Hepatocyte (in vitro differentiated cells): ENCODE data around the gene ACAN. TPM values are rescaled to one million over a fixed set of nuclear protein-coding genes. Genes with fewer than 3 reads are reported as not detected.

Experiments used
- DNase-seq: peaks from one replicate; pipeline ENCODE4 v3.0.0-alpha.2; 2016; ENCODE audit warnings: low spot score
- H2AFZ ChIP-seq: fragments of 200-600 bp; sonication (generic); 2 replicates; pipeline ENCODE4 v1.6.0; 2016; ENCODE audit warnings: antibody characterized with exemption, mild to moderate bottlenecking
- H3K27ac ChIP-seq: fragments of 200-600 bp; sonication (generic); 2 replicates; pipeline ENCODE4 v1.5.1; 2016; ENCODE audit warnings: mild to moderate bottlenecking
- H3K27me3 ChIP-seq: fragments of 200-600 bp; sonication (generic); 2 replicates; pipeline ENCODE4 v1.6.1; 2016
- H3K36me3 ChIP-seq: fragments of 200-600 bp; sonication (generic); replicated peaks from 2 replicates; pipeline ENCODE4 v1.5.1; 2016; ENCODE audit warnings: low read depth; ENCODE audit not compliant: insufficient read depth
- H3K4me1 ChIP-seq: fragments of 200-600 bp; sonication (generic); 2 replicates; pipeline ENCODE4 v1.5.1; 2016; ENCODE audit warnings: mild to moderate bottlenecking, moderate library complexity; ENCODE audit not compliant: insufficient read depth
- H3K4me2 ChIP-seq: fragments of 200-600 bp; sonication (generic); 2 replicates; pipeline ENCODE4 v1.6.0; 2016
- H3K4me3 ChIP-seq: fragments of 200-600 bp; sonication (generic); 2 replicates; pipeline ENCODE4 v1.5.1; 2016; ENCODE audit warnings: mild to moderate bottlenecking
- H3K79me2 ChIP-seq: fragments of 200-600 bp; sonication (generic); 2 replicates; pipeline ENCODE4 v1.6.0; 2017; ENCODE audit warnings: mild to moderate bottlenecking
- H3K9me2 ChIP-seq: fragments of 200-600 bp; sonication (generic); replicated peaks from 2 replicates; pipeline ENCODE4 v1.6.0; 2017; ENCODE audit warnings: mild to moderate bottlenecking; ENCODE audit not compliant: insufficient read depth
- H3K9me3 ChIP-seq: fragments of 200-600 bp; sonication (generic); 2 replicates; pipeline ENCODE4 v1.5.1; 2016; ENCODE audit warnings: low read depth, mild to moderate bottlenecking
- H4K20me1 ChIP-seq: fragments of 200-600 bp; sonication (generic); 2 replicates; pipeline ENCODE4 v1.6.0; 2016; ENCODE audit warnings: mild to moderate bottlenecking; ENCODE audit not compliant: insufficient read depth, poor library complexity, severe bottlenecking
- EZH2 ChIP-seq: fragments of 200-600 bp; sonication (generic); IDR thresholded peaks from 2 replicates; pipeline ENCODE4 v1.6.1; 2016; ENCODE audit warnings: antibody characterized with exemption, mild to moderate bottlenecking, borderline replicate concordance
- EZH2phosphoT487 ChIP-seq: fragments of 200-600 bp; sonication (generic); IDR thresholded peaks from one replicate; pipeline ENCODE4 v1.6.1; 2018; ENCODE audit warnings: antibody characterized with exemption, mild to moderate bottlenecking, low read depth, moderate library complexity; ENCODE audit not compliant: unreplicated experiment, severe bottlenecking
- WGBS: methylation state at CpG from one replicate; pipeline ENCODE4 v1.1.6; 2016; ENCODE audit warnings: low lambda C conversion rate; ENCODE audit errors: missing lambda C conversion rate; 5-methylcytosine and 5-hydroxymethylcytosine counted together
- polyA plus RNA-seq: library from polyadenylated mRNA; unstranded; fragments of >200 nt; fragmentation: Nextera tagmentation; extraction: Ambion mirVana; gene quantifications from 2 replicates; pipeline ENCODE4 v1.2.1, GENCODE V29; 2016
- total RNA-seq: library from RNA; depleted of rRNA; stranded (reverse); fragments of >200 nt; gene quantifications from 2 replicates; pipeline ENCODE4 v1.2.3, GENCODE V29; 2014
- TF ChIP-seq, protein P1 (sequence below): fragments of 200-600 bp; sonication (generic); IDR thresholded peaks from 2 replicates; pipeline ENCODE4 v1.5.1; 2016; ENCODE audit warnings: antibody characterized with exemption, mild to moderate bottlenecking; ENCODE audit not compliant: poor library complexity

Gene ACAN
- total and polyA plus RNA-seq, 2 experiments from 2014 or later: 0.20 to 0.34 TPM

GRCh38 chr15:88891540-88892254 lies 88.5 kb downstream of the ACAN start:
- no peak for TF ChIP-seq EZH2
- no peak for TF ChIP-seq EZH2phosphoT487
- TF ChIP-seq, protein P1, sequence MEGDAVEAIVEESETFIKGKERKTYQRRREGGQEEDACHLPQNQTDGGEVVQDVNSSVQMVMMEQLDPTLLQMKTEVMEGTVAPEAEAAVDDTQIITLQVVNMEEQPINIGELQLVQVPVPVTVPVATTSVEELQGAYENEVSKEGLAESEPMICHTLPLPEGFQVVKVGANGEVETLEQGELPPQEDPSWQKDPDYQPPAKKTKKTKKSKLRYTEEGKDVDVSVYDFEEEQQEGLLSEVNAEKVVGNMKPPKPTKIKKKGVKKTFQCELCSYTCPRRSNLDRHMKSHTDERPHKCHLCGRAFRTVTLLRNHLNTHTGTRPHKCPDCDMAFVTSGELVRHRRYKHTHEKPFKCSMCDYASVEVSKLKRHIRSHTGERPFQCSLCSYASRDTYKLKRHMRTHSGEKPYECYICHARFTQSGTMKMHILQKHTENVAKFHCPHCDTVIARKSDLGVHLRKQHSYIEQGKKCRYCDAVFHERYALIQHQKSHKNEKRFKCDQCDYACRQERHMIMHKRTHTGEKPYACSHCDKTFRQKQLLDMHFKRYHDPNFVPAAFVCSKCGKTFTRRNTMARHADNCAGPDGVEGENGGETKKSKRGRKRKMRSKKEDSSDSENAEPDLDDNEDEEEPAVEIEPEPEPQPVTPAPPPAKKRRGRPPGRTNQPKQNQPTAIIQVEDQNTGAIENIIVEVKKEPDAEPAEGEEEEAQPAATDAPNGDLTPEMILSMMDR: no peak
- Histone ChIP-seq H3K9me3 (no peaks in the 10 kb centered on the region), H3K4me1 (peaks cover 19% of the 10 kb centered on the region), H3K27me3 (peaks cover 10% of the 10 kb centered on the region), H3K79me2 (no peaks in the 10 kb centered on the region), H3K4me3 (no peak overlapping the region), H4K20me1 (no peaks in the 10 kb centered on the region), H3K9me2 (no peaks in the 10 kb centered on the region), H3K36me3 (no peaks in the 10 kb centered on the region), H3K4me2 (no peak overlapping the region), H3K27ac (no peak overlapping the region), H2AFZ (no peak overlapping the region)
- no peak for DNase-seq
- WGBS: 86% methylated on average over 7 of the region's 7 CpGs

- Histone ChIP-seq H3K9me3 (no peaks in the 10 kb centered on the region), H3K4me3 (peak overlapping the region; percentile 41), H3K36me3 (no peaks in the 10 kb centered on the region), H3K79me2 (no peaks in the 10 kb centered on the region), H3K27me3 (peaks cover 10% of the 10 kb centered on the region), H3K9me2 (no peaks in the 10 kb centered on the region), H3K4me2 (peak overlapping the region; percentile 99), H2AFZ (no peak overlapping the region), H3K27ac (no peak overlapping the region), H4K20me1 (no peaks in the 10 kb centered on the region), H3K4me1 (peaks cover 25% of the 10 kb centered on the region)
- TF ChIP-seq, protein P1: peak; percentile 76
- TF ChIP-seq EZH2: no peak
- under 1% methylated on average over 23 of the region's 23 CpGs for WGBS
- DNase-seq: peak; percentile 85
Measured at GRCh38 chr15:88894348-88894818, 91.1 kb downstream of the ACAN start.

GRCh38 chr15:88894819-88895767 lies 91.9 kb downstream of the ACAN start, which contains the start of gene HAPLN3:
Gene HAPLN3 (minus strand): TSS chr15:88895544. CDS start chr15:88887298, 8,246 bp downstream.
- peak; percentile 70 for DNase-seq
- Histone ChIP-seq H3K4me1 (peaks cover 25% of the 10 kb centered on the region), H3K27me3 (peaks cover 10% of the 10 kb centered on the region), H2AFZ (peak within 1 kb of the TSS; percentile 64), H3K79me2 (no peaks in the 10 kb centered on the region), H3K4me2 (peak within 1 kb of the TSS; percentile 99), H3K36me3 (no peaks in the 10 kb centered on the region), H3K4me3 (peak within 1 kb of the TSS; percentile 41), H4K20me1 (no peaks in the 10 kb centered on the region), H3K27ac (no peak within 1 kb of the TSS), H3K9me2 (no peaks in the 10 kb centered on the region), H3K9me3 (no peaks in the 10 kb centered on the region)
- WGBS: 3% methylated on average over 45 of the region's 70 CpGs
- TF ChIP-seq, protein P1: no peak
- no peak for TF ChIP-seq EZH2
